Measurements from ENCODE around the gene RAPGEF5.

RAPGEF5 gene

GRCh38 chr7:22125436-22125835, 231.5 kb downstream of the RAPGEF5 start:
- in situ Hi-C loops (cut with MboI; ENCODE audit: low sequenced_read_pairs, unreplicated experiment): no loop called here
- no peak for DNase-seq (ENCODE audit: low spot score)
- no peak for TF ChIP-seq CTCF (IDR thresholded peaks at IDR 0.05; ENCODE audit: borderline replicate concordance, control extremely low read depth, extremely low read depth, insufficient read depth, missing control alignments)

- DNase-seq (ENCODE audit: low spot score): no peak
- no peak for TF ChIP-seq CTCF (IDR thresholded peaks at IDR 0.05; ENCODE audit: borderline replicate concordance, control extremely low read depth, extremely low read depth, insufficient read depth, missing control alignments)
- in situ Hi-C loops (cut with MboI; ENCODE audit: low sequenced_read_pairs, unreplicated experiment): no loop called here
Observed at GRCh38 chr7:22124941-22125340, 232.0 kb downstream of the RAPGEF5 start.

- TF ChIP-seq CTCF (IDR thresholded peaks at IDR 0.05; ENCODE audit: borderline replicate concordance, control extremely low read depth, extremely low read depth, insufficient read depth, missing control alignments): no peak
- in situ Hi-C loops (cut with MboI; ENCODE audit: low sequenced_read_pairs, unreplicated experiment): no loop called here
- no peak for DNase-seq (ENCODE audit: low spot score)
Observed at GRCh38 chr7:22123139-22123538, 233.8 kb downstream of the RAPGEF5 start.

- in situ Hi-C loops (cut with MboI; ENCODE audit: low sequenced_read_pairs, unreplicated experiment): no loop called here
- DNase-seq (ENCODE audit: low spot score): no peak
- no peak for TF ChIP-seq CTCF (IDR thresholded peaks at IDR 0.05; ENCODE audit: borderline replicate concordance, control extremely low read depth, extremely low read depth, insufficient read depth, missing control alignments)
Observed at GRCh38 chr7:22121702-22122474, 235.1 kb downstream of the RAPGEF5 start.

GRCh38 chr7:22120391-22121053, 236.4 kb downstream of the RAPGEF5 start:
- DNase-seq (ENCODE audit: low spot score): no peak
- no peak for TF ChIP-seq CTCF (IDR thresholded peaks at IDR 0.05; ENCODE audit: borderline replicate concordance, control extremely low read depth, extremely low read depth, insufficient read depth, missing control alignments)
- in situ Hi-C loops (cut with MboI; ENCODE audit: low sequenced_read_pairs, unreplicated experiment): no loop called here

GRCh38 chr7:22117222-22117621, 239.7 kb downstream of the RAPGEF5 start:
- TF ChIP-seq CTCF (IDR thresholded peaks at IDR 0.05; ENCODE audit: borderline replicate concordance, control extremely low read depth, extremely low read depth, insufficient read depth, missing control alignments): no peak
- no peak for DNase-seq (ENCODE audit: low spot score)
- in situ Hi-C loops (cut with MboI; ENCODE audit: low sequenced_read_pairs, unreplicated experiment): no loop called here
